Coronary artery (tissue), 2 donors: Measurements from ENCODE around the gene B4GALNT2.

ENCODE experiments used
- DNase-seq: peaks from one replicate; pipeline ENCODE4 v3.0.0-alpha.2; 2017; ENCODE audit warnings: low spot score
- H3K27ac ChIP-seq, 2 donors: fragments of 200-600 bp; sonication (generic); one replicate each; pipeline ENCODE4 v1.5.1; 2016 to 2019
- H3K4me3 ChIP-seq: fragments of 200-600 bp; sonication (generic); 2 replicates; pipeline ENCODE4 v1.5.1; 2016; ENCODE audit warnings: mild to moderate bottlenecking, moderate library complexity
- TF ChIP-seq, protein P1 (sequence below): fragments of 200-600 bp; sonication (generic); IDR thresholded peaks from one replicate; pipeline ENCODE4 v1.5.1; 2019; ENCODE audit warnings: antibody characterized with exemption

Gene B4GALNT2

DNA sequence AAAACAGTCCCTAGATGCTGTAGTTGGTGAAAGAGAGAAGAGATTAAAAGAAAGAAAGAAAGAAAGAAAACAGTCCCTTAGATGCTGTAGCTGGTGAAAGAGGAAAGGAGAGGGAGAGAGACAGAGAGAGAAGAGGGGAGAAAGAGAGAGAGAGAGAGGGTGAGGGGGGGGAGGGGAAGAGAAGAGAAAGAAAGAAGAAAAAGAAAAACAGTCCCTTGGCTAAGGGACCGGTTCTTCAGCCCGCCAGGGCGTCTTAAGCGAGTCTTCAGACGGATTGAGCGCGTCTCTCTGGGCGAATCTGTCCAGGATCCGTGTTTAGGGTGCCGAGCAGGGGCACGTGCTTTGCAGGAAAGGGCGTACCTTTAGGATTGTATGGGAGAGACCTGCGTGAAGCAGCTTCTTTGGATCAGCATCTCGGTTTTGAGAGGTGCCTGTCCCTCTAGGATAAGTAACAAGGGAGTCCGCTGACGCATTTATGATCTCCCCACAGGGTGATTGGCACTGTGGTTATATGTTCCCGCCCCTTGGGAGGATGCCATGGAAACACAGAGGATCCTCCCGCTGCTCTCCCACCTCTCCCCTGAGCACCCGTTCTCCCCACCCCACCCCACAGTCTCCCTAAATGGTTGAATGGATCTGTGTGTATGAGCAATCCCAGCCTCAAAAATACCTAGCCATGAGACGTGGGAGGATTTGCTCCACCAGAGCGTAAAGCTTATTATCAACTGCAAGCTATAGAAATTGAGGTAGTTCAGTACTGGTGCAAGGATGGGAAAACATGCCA is 61.1 kb downstream of the B4GALNT2 start:
- H3K4me3 ChIP-seq = peak overlapping the region; percentile 88
- TF ChIP-seq, protein P1, sequence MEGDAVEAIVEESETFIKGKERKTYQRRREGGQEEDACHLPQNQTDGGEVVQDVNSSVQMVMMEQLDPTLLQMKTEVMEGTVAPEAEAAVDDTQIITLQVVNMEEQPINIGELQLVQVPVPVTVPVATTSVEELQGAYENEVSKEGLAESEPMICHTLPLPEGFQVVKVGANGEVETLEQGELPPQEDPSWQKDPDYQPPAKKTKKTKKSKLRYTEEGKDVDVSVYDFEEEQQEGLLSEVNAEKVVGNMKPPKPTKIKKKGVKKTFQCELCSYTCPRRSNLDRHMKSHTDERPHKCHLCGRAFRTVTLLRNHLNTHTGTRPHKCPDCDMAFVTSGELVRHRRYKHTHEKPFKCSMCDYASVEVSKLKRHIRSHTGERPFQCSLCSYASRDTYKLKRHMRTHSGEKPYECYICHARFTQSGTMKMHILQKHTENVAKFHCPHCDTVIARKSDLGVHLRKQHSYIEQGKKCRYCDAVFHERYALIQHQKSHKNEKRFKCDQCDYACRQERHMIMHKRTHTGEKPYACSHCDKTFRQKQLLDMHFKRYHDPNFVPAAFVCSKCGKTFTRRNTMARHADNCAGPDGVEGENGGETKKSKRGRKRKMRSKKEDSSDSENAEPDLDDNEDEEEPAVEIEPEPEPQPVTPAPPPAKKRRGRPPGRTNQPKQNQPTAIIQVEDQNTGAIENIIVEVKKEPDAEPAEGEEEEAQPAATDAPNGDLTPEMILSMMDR = no peak
- DNase-seq = no peak
- H3K27ac ChIP-seq = peak overlapping the region; percentile 50 to 99

- peak overlapping the region; percentile 88 for H3K4me3 ChIP-seq
- H3K27ac ChIP-seq = peak overlapping the region in 1 of 2 donors; percentile 50
- no peak for DNase-seq
Observed at GRCh38 chr17:49194297-49194607, 61.7 kb downstream of the B4GALNT2 start.

GRCh38 chr17:49195751-49196150 is 63.2 kb downstream of the B4GALNT2 start:
- no peak for DNase-seq
- TF ChIP-seq, protein P1 = no peak
- Histone ChIP-seq H3K27ac (no peak overlapping the region), H3K4me3 (no peak overlapping the region)

More at GRCh38 chr17:49194297-49194607, 61.7 kb downstream of the B4GALNT2 start:
- TF ChIP-seq, protein P1 = no peak

DNA sequence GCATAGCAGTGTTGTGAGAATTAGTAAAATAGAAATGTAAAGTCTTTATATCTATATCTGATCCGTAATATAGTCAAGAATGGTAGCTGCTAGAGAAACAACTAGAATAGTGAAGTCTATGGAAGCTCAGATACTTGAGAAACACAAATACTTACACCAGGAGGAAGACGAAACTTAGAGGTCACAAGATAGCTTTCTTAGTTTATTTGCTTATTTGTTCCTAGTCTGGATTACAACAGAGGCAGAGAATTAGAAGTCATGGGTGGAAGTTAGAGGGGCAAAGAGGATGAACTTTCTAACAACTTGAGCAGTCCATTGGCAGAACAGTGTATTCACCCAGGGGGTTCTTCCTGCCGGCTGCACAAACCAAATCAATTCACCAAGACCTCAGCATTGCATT is 64.0 kb downstream of the B4GALNT2 start:
- Histone ChIP-seq H3K27ac (no peak overlapping the region), H3K4me3 (no peak overlapping the region)
- DNase-seq = no peak
- TF ChIP-seq, protein P1 = no peak

- no peak overlapping the region for H3K27ac ChIP-seq
- DNase-seq = no peak
- H3K4me3 ChIP-seq = no peak overlapping the region
- TF ChIP-seq, protein P1 = no peak
Observed at GRCh38 chr17:49197346-49197998, 64.9 kb downstream of the B4GALNT2 start.

- TF ChIP-seq, protein P1 = no peak
Observed at GRCh38 chr17:49198211-49198610, 65.6 kb downstream of the B4GALNT2 start.

More at GRCh38 chr17:49198211-49198610, 65.6 kb downstream of the B4GALNT2 start:
- H3K27ac ChIP-seq = no peak overlapping the region
- no peak for DNase-seq
- no peak overlapping the region for H3K4me3 ChIP-seq
